K562 (cell line): Measurements from ENCODE around the gene FRK.

Experiments
- POLR2A ChIP-seq: fragments of 450-650 bp; conservative IDR thresholded peaks from 2 replicates; pipeline ENCODE4 v1.6.1; 2016
- ZKSCAN1 ChIP-seq: fragments of 150-350 bp; IDR thresholded peaks from 2 replicates; pipeline ENCODE4 v1.6.1; 2016; ENCODE audit warnings: low read depth, low read length
- TF ChIP-seq, protein P1 (sequence below), 2 experiments: fragments of 200-800 bp in 1 of 2; sonication (Bioruptor generic) in 1 of 2; sonication (generic) in 1 of 2; formaldehyde crosslinking in 1 of 2; IDR thresholded peaks in 1 of 2; conservative IDR thresholded peaks in 1 of 2; 2 replicates each; pipeline versions ENCODE4 v1.5.0 to v1.6.1; 2016 to 2020; ENCODE audit warnings: missing compliant biosample characterization in 1 of 2, missing genetic modification characterization in 1 of 2, missing genetic modification reagents in 1 of 2
- TF ChIP-seq, protein P2 (sequence below): sonication (generic); formaldehyde crosslinking; IDR thresholded peaks from 2 replicates; pipeline ENCODE4 v1.9.0; 2022; ENCODE audit warnings: mild to moderate bottlenecking, missing genetic modification reagents

DNA sequence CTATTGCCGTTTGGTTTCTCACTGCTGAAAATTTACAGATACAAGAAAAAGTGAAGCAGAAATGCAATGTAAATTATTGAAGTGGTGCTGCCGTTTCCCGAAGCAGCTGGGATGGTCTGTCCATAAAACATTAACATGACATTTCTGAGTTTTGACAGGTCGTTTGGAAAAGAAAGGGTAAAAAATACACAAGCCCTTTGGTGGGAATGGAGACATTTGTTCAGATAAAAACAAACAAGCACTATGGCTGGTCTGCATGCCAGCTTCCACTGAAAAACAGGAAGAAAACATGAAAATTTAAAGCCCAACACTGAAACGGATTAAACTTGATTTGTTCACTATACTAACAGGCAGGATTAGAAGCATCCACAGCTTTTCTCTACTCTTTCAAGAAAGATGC is 155.2 kb downstream of the FRK start:
- TF ChIP-seq POLR2A (no peak), ZKSCAN1 (no peak)
- TF ChIP-seq, protein P1, sequence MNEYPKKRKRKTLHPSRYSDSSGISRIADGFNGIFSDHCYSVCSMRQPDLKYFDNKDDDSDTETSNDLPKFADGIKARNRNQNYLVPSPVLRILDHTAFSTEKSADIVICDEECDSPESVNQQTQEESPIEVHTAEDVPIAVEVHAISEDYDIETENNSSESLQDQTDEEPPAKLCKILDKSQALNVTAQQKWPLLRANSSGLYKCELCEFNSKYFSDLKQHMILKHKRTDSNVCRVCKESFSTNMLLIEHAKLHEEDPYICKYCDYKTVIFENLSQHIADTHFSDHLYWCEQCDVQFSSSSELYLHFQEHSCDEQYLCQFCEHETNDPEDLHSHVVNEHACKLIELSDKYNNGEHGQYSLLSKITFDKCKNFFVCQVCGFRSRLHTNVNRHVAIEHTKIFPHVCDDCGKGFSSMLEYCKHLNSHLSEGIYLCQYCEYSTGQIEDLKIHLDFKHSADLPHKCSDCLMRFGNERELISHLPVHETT (CRISPR knock-in tag; conservative IDR thresholded peaks at IDR 0.05 in 1 of 2, IDR thresholded peaks at IDR 0.05 in 1 of 2): no peak
- TF ChIP-seq, protein P2, sequence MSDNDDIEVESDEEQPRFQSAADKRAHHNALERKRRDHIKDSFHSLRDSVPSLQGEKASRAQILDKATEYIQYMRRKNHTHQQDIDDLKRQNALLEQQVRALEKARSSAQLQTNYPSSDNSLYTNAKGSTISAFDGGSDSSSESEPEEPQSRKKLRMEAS (CRISPR knock-in tag): no peak
